HG03196 (cell line): ENCODE results near the gene PODN.

Experiments used
- ATAC-seq: cut with Tn5 transposase; IDR thresholded peaks from one replicate; pipeline ENCODE4 v1.9.1; 2021; ENCODE audit not compliant: unreplicated experiment

The PODN gene

GRCh38 chr1:53050310-53050709 is 11.7 kb upstream of the PODN start:
- ATAC-seq: no peak

DNA sequence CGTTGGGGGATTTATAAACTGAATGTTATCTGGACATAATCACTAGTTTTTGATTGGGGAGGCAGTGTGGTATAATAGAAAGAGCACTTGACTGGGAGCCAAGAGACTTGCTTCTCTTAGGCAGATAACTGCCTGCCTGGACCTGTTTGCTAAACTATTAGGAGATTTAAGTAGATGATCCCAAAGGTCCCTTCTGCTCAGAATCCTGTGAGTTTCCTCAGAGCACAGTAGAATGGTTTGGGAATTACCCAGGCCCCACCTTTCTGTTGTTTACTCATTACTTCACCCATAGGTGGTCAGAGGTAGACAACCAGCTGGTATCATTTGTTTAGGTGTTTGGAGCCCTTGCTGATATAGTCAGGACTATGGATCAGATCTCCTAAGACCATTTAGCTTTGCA is 10.3 kb upstream of the PODN start:
- no peak for ATAC-seq

DNA sequence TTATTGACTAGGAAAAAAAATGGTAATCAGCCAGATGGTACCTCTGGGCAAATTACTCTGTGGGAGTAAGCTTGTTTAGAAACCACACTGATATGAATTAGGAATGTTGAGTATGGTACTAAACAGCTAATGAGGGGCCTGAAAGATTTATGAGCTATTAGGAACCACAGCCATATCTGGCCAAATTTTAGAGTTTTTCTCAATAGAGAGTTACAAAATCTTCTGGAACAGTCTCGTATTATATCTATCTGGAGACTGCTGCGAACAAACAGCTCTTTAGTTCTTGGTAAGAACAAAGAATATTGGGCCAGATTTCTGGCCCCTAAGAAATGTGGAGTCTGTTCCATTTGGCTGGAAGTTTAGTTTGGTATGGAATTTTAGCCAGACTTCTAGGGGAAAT is 4.9 kb upstream of the PODN start:
- ATAC-seq: no peak

DNA sequence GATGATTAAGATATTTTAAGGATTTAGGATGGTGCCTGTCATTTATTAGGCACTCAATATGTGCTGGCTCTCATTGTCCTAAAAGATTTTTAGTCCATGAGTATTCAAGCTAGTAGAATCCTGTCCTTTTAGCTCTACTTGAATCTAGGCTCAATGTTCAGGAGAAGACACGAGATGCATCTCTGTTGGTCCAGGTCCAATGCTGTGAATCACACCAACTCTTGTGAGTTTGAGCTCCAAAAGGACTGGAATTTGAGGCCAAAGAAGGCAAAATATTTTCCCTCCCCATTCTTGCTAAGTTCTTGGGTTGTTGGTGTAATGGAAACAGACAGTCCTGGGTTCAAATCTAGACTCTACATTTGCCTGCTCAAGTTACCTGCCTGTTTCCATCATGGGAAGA is 1.4 kb upstream of the PODN start:
- no peak for ATAC-seq

DNA sequence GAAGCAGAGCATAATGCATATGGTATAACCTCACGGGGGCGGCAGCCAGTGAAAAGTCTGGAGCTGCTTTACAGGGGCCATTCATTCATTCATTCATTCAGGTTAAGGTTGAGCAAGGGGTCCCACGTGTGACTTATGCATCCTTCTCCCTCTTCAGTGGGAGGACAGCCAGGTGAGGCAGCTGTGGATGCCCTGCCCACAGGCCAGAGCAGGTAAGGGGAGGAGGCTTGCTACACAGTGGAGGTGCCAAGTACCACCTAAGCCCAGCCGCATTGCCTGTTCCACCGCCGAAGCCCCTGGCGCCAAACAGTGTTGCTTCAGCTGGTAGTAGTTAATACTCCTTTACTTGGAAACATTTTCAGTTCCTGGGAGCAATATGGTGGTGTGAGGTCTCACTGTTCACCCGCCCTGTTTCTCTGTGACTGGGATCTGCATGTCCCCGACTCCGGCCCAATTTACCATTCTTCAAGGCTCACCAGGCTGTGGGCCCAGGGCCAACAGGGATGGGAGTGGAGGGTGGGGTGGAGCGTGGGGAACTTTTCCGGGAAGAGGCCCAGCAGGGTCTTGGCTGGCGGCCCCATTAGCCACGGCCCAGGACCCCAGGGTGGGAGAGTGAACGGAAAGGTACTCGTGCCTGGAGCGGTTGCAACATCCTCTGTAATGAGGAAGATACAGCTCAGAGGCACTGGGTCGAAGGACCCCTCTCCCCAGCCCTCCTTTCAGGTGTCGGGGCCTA is 722 bp upstream of the PODN start:
- no peak for ATAC-seq

GRCh38 chr1:53062708-53063591 is 937 bp downstream of the PODN start:
- no peak for ATAC-seq

DNA sequence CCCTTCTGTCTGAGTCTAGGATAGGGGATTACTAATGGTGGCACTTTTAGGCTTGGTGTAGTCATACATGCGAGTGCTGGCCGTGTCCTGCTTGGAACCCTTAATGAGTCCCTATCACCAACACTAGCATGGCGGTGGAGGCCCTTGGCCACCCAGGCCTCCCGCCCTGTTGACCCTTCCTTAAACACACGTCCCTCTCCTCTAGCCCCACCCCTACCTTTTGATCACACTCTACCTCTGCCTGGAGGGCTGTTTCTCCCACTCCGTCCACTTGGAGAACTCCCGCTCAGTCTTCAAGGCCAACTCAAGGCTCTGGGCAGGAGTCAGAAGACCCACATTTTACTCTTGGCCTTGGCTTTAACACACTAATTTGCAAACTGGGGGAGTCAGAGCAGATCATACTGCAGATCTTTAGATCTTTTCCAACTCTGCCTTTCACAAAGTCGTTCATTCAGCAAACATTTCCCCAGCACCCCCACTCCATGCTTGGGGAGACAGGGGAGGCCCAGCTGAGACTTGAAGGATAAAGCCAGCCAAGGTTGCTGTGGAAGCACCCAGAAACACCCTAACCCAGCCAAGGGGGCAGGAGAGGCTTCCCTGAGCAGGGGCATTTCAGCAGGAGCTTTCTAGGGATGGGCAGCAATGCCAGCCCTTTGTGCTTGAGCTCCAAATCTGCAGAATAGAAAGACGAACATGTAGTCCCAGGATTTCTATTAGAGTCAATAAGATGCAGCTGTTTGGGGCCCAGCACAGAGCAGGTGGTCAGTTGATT is 1.9 kb downstream of the PODN start:
- no peak for ATAC-seq

- ATAC-seq: no peak
These were observed 3.4 kb downstream of the PODN start for GRCh38 chr1:53065391-53065790.

- no peak for ATAC-seq
These were observed 4.5 kb downstream of the PODN start for GRCh38 chr1:53066488-53066887.

- ATAC-seq: no peak
These were observed 5.1 kb downstream of the PODN start for GRCh38 chr1:53066891-53067738.

GRCh38 chr1:53067886-53068285 is 5.9 kb downstream of the PODN start:
- ATAC-seq: no peak

GRCh38 chr1:53068314-53069099 is 6.5 kb downstream of the PODN start:
- no peak for ATAC-seq

- ATAC-seq: no peak
These were observed 7.3 kb downstream of the PODN start for GRCh38 chr1:53069265-53069662.

DNA sequence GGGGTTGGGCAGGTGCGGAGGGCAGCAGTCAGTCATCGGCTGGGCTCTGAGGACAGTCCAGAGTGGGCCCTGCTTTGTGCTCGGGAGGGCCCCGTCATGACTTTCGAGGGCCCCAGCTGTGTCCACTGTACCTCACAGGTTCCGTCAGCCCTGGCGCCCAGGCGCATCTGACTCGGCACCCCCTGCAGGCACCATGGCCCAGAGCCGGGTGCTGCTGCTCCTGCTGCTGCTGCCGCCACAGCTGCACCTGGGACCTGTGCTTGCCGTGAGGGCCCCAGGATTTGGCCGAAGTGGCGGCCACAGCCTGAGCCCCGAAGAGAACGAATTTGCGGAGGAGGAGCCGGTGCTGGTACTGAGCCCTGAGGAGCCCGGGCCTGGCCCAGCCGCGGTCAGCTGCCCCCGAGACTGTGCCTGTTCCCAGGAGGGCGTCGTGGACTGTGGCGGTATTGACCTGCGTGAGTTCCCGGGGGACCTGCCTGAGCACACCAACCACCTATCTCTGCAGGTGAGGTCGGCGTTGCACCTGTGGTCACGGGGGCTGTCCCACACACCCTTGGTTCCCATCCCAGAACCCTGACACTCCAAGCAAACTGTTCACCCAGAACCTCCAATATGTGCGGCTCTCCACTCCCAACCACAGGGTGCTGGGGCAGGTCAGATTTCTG is 7.8 kb downstream of the PODN start:
- ATAC-seq: no peak

- ATAC-seq: no peak
These were observed 8.6 kb downstream of the PODN start for GRCh38 chr1:53070621-53071020.

DNA sequence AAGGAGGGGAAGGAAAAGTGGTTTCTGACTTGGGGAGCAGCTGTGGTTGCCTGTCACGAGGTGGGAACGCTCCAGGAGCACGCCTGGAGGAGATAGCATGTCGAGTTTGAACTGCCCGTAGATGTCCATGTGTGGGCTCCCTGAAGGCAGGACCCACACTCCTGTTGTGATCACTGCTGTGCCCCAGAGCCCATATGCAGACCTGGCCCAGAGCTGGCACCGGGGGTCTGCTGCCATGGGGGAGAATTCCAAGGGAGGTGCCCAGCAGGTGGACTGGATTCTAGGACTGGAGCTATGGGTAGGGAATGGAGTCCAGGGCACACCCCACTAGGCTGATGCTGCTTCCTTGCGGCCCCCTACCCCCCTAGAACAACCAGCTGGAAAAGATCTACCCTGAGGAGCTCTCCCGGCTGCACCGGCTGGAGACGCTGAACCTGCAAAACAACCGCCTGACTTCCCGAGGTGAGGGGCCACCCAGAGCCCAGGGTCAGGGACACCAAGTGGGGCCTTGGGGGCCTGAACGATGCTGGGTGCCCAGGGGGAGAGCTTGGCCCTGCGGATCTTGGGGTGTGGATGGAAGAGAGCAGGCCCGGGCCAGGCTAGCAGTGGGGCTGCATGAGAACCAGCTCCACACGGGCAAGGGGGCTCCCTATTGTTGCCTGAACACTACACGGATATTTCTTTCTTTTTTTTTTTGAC is 9.3 kb downstream of the PODN start:
- ATAC-seq: no peak

- ATAC-seq: no peak
These were observed 9.9 kb downstream of the PODN start for GRCh38 chr1:53071915-53072314.

GRCh38 chr1:53073287-53073686 is 11.3 kb downstream of the PODN start:
- ATAC-seq: no peak

DNA sequence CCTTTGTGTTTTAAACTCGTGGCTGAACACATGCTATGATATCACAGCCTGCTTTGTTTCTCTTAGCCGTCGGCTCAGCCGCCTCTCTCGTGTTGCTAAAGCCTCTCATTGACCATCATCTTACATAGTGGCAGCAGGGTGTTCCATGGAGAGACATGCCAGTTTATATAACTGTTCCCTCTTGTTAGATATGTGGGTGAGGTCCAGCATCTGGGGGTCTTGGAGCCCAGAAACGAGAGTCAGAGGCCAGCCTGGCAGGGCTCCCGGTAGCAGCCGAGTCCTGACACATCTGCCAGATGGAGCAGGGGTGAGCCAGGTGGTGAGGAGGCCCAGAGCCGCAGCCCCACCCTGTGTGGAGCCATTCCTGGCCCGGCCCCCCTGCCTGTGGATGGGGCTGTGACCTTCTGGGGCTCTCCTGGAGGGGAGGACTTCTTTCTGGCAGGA is 11.9 kb downstream of the PODN start:
- ATAC-seq: no peak
